ENCODE measurements around the gene LYPD3. TPM values are rescaled to one million over a fixed set of nuclear protein-coding genes. Genes with fewer than 3 reads are reported as not detected.

The LYPD3 gene
- total RNA-seq, 1 donor: not detected

DNA sequence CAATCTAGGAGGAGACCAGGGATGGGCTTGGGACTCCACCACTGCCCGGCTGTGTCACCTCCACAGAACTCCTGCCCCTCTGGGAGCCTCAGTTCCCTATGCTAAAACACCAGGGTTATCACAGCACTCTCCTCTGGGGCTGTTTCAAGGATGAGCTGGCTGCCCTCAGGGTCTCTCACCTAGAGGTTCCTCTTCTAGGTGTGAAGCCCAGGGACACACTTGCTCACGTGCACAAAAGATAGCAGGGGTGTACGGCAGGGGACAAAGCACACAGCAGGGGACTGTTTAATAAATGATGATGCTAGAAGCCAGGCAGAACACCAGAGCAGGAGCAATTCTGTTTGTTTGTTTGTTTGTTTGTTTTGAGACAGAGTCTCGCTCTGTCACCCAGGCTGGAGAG, 16.8 kb upstream of the LYPD3 start:
- Histone ChIP-seq H3K79me2 (ENCODE audit: insufficient read depth, low read length) (no peaks in the 10 kb centered on the region), H4K20me1 (ENCODE audit: insufficient read depth, low read length) (no peaks in the 10 kb centered on the region), H3K27me3 (ENCODE audit: insufficient read depth, low read length) (no peaks in the 10 kb centered on the region), H3K4me1 (ENCODE audit: insufficient read depth, low read length) (no peaks in the 10 kb centered on the region), H2AFZ (ENCODE audit: low read length) (no peak overlapping the region), H3K9me3 (ENCODE audit: low read depth, low read length) (no peaks in the 10 kb centered on the region), H3K4me3 (ENCODE audit: insufficient read depth, low read length) (no peak overlapping the region), H3K27ac (ENCODE audit: low read depth, low read length) (no peak overlapping the region), H3K36me3 (ENCODE audit: insufficient read depth, low read length) (peaks cover 6% of the 10 kb centered on the region), H3K4me2 (ENCODE audit: insufficient read depth, low read length) (no peak overlapping the region)
- no peak for TF ChIP-seq CTCF (IDR thresholded peaks at IDR 0.05; ENCODE audit: extremely low read depth, low read depth, low read length)
- DNase-seq (ENCODE audit: insufficient read length, low spot score, missing footprints): peak; percentile 17

DNA sequence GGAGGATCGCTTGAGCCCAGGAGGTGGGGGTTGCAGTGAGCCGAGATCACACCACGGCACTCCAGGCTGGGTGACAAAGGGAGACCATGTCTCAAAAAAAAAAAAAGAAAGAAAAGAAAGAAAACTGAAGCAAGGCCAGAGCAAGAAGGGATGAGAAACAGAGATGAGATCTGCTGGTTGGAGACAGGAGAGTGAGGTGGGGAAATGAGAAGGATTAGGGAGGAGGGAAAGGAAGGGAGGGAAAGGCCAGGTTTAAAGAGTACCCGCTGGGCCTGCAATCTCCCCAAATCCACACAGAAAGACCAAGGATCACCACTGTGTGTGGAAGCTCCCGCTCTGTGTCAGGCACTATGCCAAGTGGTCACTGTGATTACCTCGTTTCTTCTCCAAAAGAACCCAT, 16.3 kb upstream of the LYPD3 start:
- no peaks in the 10 kb centered on the region for H3K79me2 ChIP-seq (ENCODE audit: insufficient read depth, low read length)
- DNase-seq (ENCODE audit: insufficient read length, low spot score, missing footprints): peak; percentile 18
- no peak overlapping the region for H3K4me2 ChIP-seq (ENCODE audit: insufficient read depth, low read length)
- H3K27ac ChIP-seq (ENCODE audit: low read depth, low read length): no peak overlapping the region
- peaks cover 3% of the 10 kb centered on the region for H3K4me1 ChIP-seq (ENCODE audit: insufficient read depth, low read length)
- H4K20me1 ChIP-seq (ENCODE audit: insufficient read depth, low read length): no peaks in the 10 kb centered on the region
- H2AFZ ChIP-seq (ENCODE audit: low read length): no peak overlapping the region
- H3K9me3 ChIP-seq (ENCODE audit: low read depth, low read length): no peaks in the 10 kb centered on the region
- H3K36me3 ChIP-seq (ENCODE audit: insufficient read depth, low read length): peaks cover 6% of the 10 kb centered on the region
- TF ChIP-seq CTCF (IDR thresholded peaks at IDR 0.05; ENCODE audit: extremely low read depth, low read depth, low read length): no peak
- no peaks in the 10 kb centered on the region for H3K27me3 ChIP-seq (ENCODE audit: insufficient read depth, low read length)
- no peak overlapping the region for H3K4me3 ChIP-seq (ENCODE audit: insufficient read depth, low read length)

- Histone ChIP-seq H3K9me3 (ENCODE audit: low read depth, low read length) (no peaks in the 10 kb centered on the region), H4K20me1 (ENCODE audit: insufficient read depth, low read length) (no peaks in the 10 kb centered on the region), H3K79me2 (ENCODE audit: insufficient read depth, low read length) (no peaks in the 10 kb centered on the region), H3K4me2 (ENCODE audit: insufficient read depth, low read length) (no peak overlapping the region), H2AFZ (ENCODE audit: low read length) (no peak overlapping the region), H3K27ac (ENCODE audit: low read depth, low read length) (no peak overlapping the region), H3K36me3 (ENCODE audit: insufficient read depth, low read length) (peaks cover 6% of the 10 kb centered on the region), H3K27me3 (ENCODE audit: insufficient read depth, low read length) (no peaks in the 10 kb centered on the region), H3K4me1 (ENCODE audit: insufficient read depth, low read length) (peaks cover 11% of the 10 kb centered on the region), H3K4me3 (ENCODE audit: insufficient read depth, low read length) (no peak overlapping the region)
- no peak for TF ChIP-seq CTCF (IDR thresholded peaks at IDR 0.05; ENCODE audit: extremely low read depth, low read depth, low read length)
- no peak for DNase-seq (ENCODE audit: insufficient read length, low spot score, missing footprints)
Measured at GRCh38 chr19:43480574-43480973, 15.2 kb upstream of the LYPD3 start.

GRCh38 chr19:43479961-43480561, 14.7 kb upstream of the LYPD3 start:
- Histone ChIP-seq H3K9me3 (ENCODE audit: low read depth, low read length) (no peaks in the 10 kb centered on the region), H3K27me3 (ENCODE audit: insufficient read depth, low read length) (no peaks in the 10 kb centered on the region), H4K20me1 (ENCODE audit: insufficient read depth, low read length) (no peaks in the 10 kb centered on the region), H3K4me1 (ENCODE audit: insufficient read depth, low read length) (peaks cover 14% of the 10 kb centered on the region), H2AFZ (ENCODE audit: low read length) (no peak overlapping the region), H3K36me3 (ENCODE audit: insufficient read depth, low read length) (peaks cover 6% of the 10 kb centered on the region), H3K79me2 (ENCODE audit: insufficient read depth, low read length) (no peaks in the 10 kb centered on the region), H3K4me3 (ENCODE audit: insufficient read depth, low read length) (no peak overlapping the region), H3K27ac (ENCODE audit: low read depth, low read length) (no peak overlapping the region), H3K4me2 (ENCODE audit: insufficient read depth, low read length) (no peak overlapping the region)
- no peak for TF ChIP-seq CTCF (IDR thresholded peaks at IDR 0.05; ENCODE audit: extremely low read depth, low read depth, low read length)
- DNase-seq (ENCODE audit: insufficient read length, low spot score, missing footprints): no peak
